ENCODE measurements around the gene MVK. TPM values are rescaled to one million over a fixed set of nuclear protein-coding genes. Genes with fewer than 3 reads are reported as not detected.

The MVK gene
- total RNA-seq, 1 donor from 2014 or later, result 28.1 TPM

DNA sequence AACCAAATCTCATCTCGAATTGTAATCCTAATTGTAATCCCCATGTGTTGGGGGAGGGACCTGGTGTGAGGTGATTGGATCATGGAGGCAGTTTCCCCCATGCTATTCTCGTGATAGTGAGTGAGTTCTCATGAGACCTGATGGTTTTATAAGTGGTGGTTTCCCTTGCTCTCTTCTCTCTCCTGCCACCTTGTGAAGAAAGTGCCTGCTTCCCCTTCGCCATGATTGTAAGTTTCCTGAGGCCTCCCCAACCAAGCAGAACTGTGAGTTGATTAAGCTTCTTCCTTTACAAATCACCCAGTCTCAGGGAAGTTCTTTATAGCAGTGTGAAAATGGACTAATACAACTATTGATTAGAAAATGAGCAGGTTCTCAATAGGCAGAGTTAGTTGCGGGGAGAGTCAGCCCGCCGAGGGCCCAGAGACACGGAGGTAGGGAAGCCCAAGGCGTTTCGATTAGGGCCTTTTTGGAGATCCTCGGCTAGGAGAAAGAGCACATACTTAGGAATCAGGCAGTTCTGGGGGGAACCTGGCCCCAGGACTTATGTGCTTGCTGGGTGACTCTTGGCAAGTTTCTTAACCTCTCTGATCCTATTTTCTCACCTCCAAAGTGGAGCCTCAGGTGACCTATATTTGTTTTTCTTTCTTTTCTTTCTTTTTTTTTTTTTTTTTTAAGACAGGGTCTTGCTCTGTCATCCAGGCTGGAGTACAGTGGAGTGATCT lies 65.7 kb downstream of the MVK start:
- no peaks in the 10 kb centered on the region for H3K36me3 Mint-ChIP-seq
- TF ChIP-seq, protein P1, sequence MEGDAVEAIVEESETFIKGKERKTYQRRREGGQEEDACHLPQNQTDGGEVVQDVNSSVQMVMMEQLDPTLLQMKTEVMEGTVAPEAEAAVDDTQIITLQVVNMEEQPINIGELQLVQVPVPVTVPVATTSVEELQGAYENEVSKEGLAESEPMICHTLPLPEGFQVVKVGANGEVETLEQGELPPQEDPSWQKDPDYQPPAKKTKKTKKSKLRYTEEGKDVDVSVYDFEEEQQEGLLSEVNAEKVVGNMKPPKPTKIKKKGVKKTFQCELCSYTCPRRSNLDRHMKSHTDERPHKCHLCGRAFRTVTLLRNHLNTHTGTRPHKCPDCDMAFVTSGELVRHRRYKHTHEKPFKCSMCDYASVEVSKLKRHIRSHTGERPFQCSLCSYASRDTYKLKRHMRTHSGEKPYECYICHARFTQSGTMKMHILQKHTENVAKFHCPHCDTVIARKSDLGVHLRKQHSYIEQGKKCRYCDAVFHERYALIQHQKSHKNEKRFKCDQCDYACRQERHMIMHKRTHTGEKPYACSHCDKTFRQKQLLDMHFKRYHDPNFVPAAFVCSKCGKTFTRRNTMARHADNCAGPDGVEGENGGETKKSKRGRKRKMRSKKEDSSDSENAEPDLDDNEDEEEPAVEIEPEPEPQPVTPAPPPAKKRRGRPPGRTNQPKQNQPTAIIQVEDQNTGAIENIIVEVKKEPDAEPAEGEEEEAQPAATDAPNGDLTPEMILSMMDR (conservative IDR thresholded peaks at IDR 0.05), result no peak
- H3K27me3 Mint-ChIP-seq, result peaks cover 13% of the 10 kb centered on the region
- no peak overlapping the region for H3K4me3 Mint-ChIP-seq
- H3K27ac Mint-ChIP-seq, result no peak overlapping the region
- H3K9me3 Mint-ChIP-seq, result no peaks in the 10 kb centered on the region
- no peak for DNase-seq (ENCODE audit: extremely low spot score, unreplicated experiment)
- H3K4me1 Mint-ChIP-seq (ENCODE audit: unreplicated experiment), result no peaks in the 10 kb centered on the region

DNA sequence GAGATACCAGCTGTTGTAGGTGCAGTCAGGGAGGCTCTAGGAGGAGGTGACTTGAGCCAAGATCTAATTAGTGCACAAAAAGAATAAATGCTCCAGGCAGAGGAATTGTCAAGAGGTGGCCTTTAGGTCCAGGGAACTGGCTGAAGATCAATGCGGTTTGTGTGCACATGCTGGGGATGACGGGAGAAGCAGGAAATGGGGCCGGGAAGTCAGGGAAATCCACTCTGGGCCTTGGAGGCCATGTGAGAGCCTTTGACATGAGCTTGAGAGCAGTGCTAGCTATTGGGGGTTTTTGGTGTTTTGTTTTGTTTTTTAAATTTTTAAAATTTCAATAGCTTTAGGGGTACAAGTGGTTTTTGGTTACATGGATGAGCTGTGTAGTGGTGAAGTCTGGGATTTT lies 67.4 kb downstream of the MVK start:
- Mint-ChIP-seq H3K4me1 (ENCODE audit: unreplicated experiment) (no peaks in the 10 kb centered on the region), H3K27ac (no peak overlapping the region), H3K9me3 (no peaks in the 10 kb centered on the region), H3K36me3 (no peaks in the 10 kb centered on the region), H3K4me3 (no peak overlapping the region), H3K27me3 (peaks cover 21% of the 10 kb centered on the region)
- DNase-seq (ENCODE audit: extremely low spot score, unreplicated experiment), result no peak
- TF ChIP-seq, protein P1 (conservative IDR thresholded peaks at IDR 0.05), result no peak

DNA sequence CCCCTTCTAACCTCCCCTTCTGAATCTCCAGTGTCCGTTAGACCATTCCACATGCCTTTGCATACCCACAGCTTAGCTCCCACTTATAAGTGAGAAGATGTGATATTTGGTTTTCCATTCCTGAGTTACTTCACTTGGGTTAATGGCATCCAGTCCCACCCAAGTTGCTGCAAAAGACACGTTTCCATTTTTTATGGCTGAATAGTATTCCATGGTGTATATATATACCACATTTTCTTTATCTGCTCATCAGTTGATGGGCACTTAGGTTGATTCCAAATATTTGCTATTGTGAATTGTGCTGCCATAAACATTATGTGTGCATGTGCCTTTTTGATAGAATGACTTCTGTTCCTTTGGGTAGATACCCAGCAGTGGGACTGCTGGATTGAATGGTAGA lies 67.8 kb downstream of the MVK start:
- no peak overlapping the region for H3K27ac Mint-ChIP-seq
- H3K27me3 Mint-ChIP-seq, result peaks cover 25% of the 10 kb centered on the region
- no peaks in the 10 kb centered on the region for H3K36me3 Mint-ChIP-seq
- no peak overlapping the region for H3K4me3 Mint-ChIP-seq
- TF ChIP-seq, protein P1 (conservative IDR thresholded peaks at IDR 0.05), result no peak
- no peaks in the 10 kb centered on the region for H3K9me3 Mint-ChIP-seq
- H3K4me1 Mint-ChIP-seq (ENCODE audit: unreplicated experiment), result no peaks in the 10 kb centered on the region
- DNase-seq (ENCODE audit: extremely low spot score, unreplicated experiment), result no peak

DNA sequence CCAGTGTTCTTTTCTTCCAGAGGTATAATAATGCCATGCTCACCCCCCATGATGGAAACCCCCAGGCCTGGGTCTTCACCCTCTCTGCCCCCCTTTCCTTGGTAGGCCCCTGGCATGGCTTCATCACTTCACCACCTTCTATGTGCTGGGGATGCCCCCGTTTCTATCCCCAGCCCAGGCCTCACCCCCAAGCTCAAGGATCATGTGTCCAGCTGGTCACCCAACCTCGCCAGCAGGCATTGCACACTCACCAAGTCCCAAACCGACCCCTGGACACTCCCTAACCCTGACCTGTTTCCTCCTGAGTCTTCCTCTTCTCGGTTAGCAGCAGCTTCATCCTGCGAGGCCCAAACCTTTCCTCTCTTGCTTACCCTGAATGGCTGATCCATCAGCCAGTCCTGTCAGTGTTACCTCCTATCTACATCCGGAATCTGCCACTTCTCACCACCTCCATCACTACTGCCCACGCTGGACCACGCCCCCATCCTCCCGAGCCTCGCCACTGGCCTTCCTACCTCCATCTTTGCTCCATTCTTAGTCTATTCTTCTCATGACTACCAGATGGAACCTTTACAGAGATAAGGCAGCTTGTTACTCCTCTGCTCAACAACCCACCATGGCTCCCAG lies 69.0 kb downstream of the MVK start:
- Mint-ChIP-seq H3K4me3 (no peak overlapping the region), H3K27me3 (peaks cover 30% of the 10 kb centered on the region), H3K36me3 (no peaks in the 10 kb centered on the region), H3K4me1 (ENCODE audit: unreplicated experiment) (no peaks in the 10 kb centered on the region), H3K27ac (no peak overlapping the region), H3K9me3 (no peaks in the 10 kb centered on the region)
- no peak for DNase-seq (ENCODE audit: extremely low spot score, unreplicated experiment)
- TF ChIP-seq, protein P1 (conservative IDR thresholded peaks at IDR 0.05), result no peak

DNA sequence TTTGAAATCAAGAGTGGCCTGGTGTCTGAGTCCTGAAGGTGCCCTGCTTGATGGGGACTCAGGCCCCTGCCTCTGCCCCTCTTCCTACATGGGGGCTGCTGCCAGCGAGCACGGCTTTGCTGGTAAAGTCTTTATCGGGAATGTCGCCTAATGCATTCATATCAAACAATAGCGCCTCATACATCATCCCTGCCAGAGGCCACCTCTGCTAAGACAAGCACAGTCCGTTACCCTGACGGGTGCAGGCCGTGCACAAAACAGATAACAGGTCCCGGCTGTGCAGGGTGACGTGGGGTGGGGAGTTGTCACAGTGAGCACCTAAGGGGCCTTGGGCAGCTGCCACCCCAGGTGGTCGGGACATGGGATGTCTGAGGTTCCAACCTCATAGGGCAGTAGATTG lies 71.6 kb downstream of the MVK start:
- DNase-seq (ENCODE audit: extremely low spot score, unreplicated experiment), result no peak
- peaks cover 22% of the 10 kb centered on the region for H3K27me3 Mint-ChIP-seq
- no peaks in the 10 kb centered on the region for H3K4me1 Mint-ChIP-seq (ENCODE audit: unreplicated experiment)
- H3K9me3 Mint-ChIP-seq, result no peaks in the 10 kb centered on the region
- H3K4me3 Mint-ChIP-seq, result no peak overlapping the region
- H3K27ac Mint-ChIP-seq, result no peak overlapping the region
- TF ChIP-seq, protein P1 (conservative IDR thresholded peaks at IDR 0.05), result no peak
- H3K36me3 Mint-ChIP-seq, result no peaks in the 10 kb centered on the region

All from type B pancreatic cell (in vitro differentiated cells).